KMS-11 (cell line): ENCODE data around the gene TAF10.

Source experiments
- H2AFZ ChIP-seq: fragments of 200-600 bp; sonication (generic); 2 replicates; pipeline ENCODE4 v1.6.1; 2016; ENCODE audit warnings: antibody characterized with exemption, mixed run types, low read depth
- H3K27ac ChIP-seq: fragments of 200-600 bp; sonication (generic); 2 replicates; pipeline ENCODE4 v1.6.1; 2016; ENCODE audit warnings: mild to moderate bottlenecking, mixed run types
- H3K27me3 ChIP-seq: fragments of 200-600 bp; sonication (generic); 2 replicates; pipeline ENCODE4 v1.6.1; 2017; ENCODE audit warnings: mild to moderate bottlenecking, low read depth, mixed run types, moderate library complexity; ENCODE audit not compliant: insufficient read depth
- H3K36me3 ChIP-seq: fragments of 200-600 bp; sonication (generic); 2 replicates; pipeline ENCODE4 v1.6.1; 2017; ENCODE audit warnings: mild to moderate bottlenecking, mixed run types; ENCODE audit not compliant: insufficient read depth
- H3K4me1 ChIP-seq: fragments of 200-600 bp; sonication (generic); 2 replicates; pipeline ENCODE4 v1.6.1; 2016; ENCODE audit warnings: mild to moderate bottlenecking, low read depth, mixed run types; ENCODE audit not compliant: poor library complexity, severe bottlenecking
- H3K4me2 ChIP-seq: fragments of 200-600 bp; sonication (generic); 2 replicates; pipeline ENCODE4 v1.7.0; 2016; ENCODE audit warnings: mild to moderate bottlenecking, mixed run types
- H3K4me3 ChIP-seq: fragments of 200-600 bp; sonication (generic); IDR thresholded peaks from 2 replicates; pipeline ENCODE4 v1.6.1; 2017; ENCODE audit warnings: low read depth, low read length, mixed read lengths; ENCODE audit not compliant: insufficient read depth
- H3K79me2 ChIP-seq: fragments of 200-600 bp; sonication (generic); 2 replicates; pipeline ENCODE4 v1.6.1; 2016; ENCODE audit warnings: low read depth, mixed run types; ENCODE audit not compliant: insufficient read depth
- H3K9ac ChIP-seq: fragments of 200-600 bp; sonication (generic); 2 replicates; pipeline ENCODE4 v1.6.1; 2016; ENCODE audit warnings: mild to moderate bottlenecking, mixed run types
- H4K20me1 ChIP-seq: fragments of 200-600 bp; sonication (generic); 2 replicates; pipeline ENCODE4 v1.6.1; 2016; ENCODE audit warnings: mild to moderate bottlenecking, mixed run types; ENCODE audit not compliant: insufficient read depth
- CTCF ChIP-seq: fragments of 200-600 bp; sonication (generic); conservative IDR thresholded peaks from 2 replicates; pipeline ENCODE4 v1.6.1; 2017; ENCODE audit warnings: low read depth, mild to moderate bottlenecking, antibody characterized with exemption, low read length, moderate library complexity, mixed read lengths

Gene TAF10

DNA sequence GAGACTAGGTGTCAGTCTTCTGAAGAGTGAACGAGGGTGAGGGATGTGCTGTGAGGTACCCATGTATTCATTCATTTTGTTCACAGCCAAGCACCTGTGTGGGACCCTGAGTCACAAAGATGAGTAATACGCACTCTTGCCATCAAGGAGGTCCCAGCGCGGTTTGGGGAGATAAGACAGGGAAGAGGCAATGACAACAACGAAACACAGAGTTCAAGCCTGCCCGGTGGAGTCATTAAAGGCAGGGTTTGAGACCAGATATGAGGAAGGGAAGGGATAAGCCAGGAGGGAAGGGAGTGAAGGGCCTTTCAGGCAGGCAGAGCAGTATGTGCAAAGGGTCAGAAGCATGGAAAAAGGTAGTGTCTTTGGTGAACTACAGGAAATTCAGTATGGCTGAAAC, 39.0 kb upstream of the TAF10 start:
- Histone ChIP-seq H3K36me3 (no peaks in the 10 kb centered on the region), H3K4me2 (no peak overlapping the region), H3K9ac (no peak overlapping the region), H3K79me2 (no peaks in the 10 kb centered on the region), H4K20me1 (no peaks in the 10 kb centered on the region), H2AFZ (no peak overlapping the region), H3K4me3 (no peak overlapping the region), H3K27ac (no peak overlapping the region), H3K4me1 (no peaks in the 10 kb centered on the region), H3K27me3 (no peaks in the 10 kb centered on the region)
- TF ChIP-seq CTCF: no peak

DNA sequence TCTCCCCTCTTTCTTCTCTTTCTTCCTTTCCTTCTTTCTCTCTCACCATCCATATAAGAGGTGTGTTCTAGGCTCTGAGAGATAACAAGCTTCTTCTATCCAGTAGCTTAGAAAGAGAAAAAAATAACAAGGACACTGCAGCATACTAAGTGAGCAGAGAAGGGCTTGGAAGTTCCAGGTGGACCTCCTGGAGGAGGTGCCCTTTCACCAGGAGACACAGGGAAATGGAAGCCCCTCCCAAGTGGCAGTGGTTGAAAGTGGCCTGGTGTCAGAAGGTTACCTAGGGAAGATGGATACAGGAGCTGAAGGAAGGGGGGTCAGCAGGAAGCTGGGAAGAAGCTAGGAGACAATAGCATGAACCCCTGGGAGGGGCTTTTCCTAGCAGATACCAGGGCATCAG, 38.1 kb upstream of the TAF10 start:
- Histone ChIP-seq H3K27me3 (no peaks in the 10 kb centered on the region), H3K4me1 (no peaks in the 10 kb centered on the region), H3K9ac (no peak overlapping the region), H4K20me1 (no peaks in the 10 kb centered on the region), H3K4me3 (no peak overlapping the region), H3K79me2 (no peaks in the 10 kb centered on the region), H3K4me2 (no peak overlapping the region), H3K27ac (no peak overlapping the region), H2AFZ (no peak overlapping the region), H3K36me3 (no peaks in the 10 kb centered on the region)
- TF ChIP-seq CTCF: no peak

DNA sequence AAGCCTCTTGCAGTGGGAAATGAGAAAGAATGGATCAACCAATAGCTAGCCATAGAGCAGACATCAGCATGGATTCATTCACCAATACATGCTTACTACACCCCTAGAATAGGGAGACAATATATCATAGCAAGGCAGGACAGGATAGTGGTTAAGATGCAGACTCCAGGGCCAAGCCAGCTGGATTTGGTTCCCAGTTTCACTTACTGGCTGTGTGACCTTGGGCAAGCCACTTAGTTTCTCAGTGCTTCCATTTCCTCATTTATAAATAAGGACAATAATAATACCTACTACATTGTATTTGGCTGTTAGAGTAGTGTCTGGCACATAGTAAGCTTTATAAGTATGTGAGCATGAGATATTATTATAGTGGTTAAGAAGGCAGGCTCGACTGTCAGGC, 36.5 kb upstream of the TAF10 start:
- TF ChIP-seq CTCF: no peak
- Histone ChIP-seq H3K4me3 (no peak overlapping the region), H2AFZ (no peak overlapping the region), H3K79me2 (no peaks in the 10 kb centered on the region), H3K9ac (no peak overlapping the region), H3K27ac (no peak overlapping the region), H3K36me3 (no peaks in the 10 kb centered on the region), H3K4me1 (no peaks in the 10 kb centered on the region), H3K27me3 (no peaks in the 10 kb centered on the region), H4K20me1 (no peaks in the 10 kb centered on the region), H3K4me2 (no peak overlapping the region)

DNA sequence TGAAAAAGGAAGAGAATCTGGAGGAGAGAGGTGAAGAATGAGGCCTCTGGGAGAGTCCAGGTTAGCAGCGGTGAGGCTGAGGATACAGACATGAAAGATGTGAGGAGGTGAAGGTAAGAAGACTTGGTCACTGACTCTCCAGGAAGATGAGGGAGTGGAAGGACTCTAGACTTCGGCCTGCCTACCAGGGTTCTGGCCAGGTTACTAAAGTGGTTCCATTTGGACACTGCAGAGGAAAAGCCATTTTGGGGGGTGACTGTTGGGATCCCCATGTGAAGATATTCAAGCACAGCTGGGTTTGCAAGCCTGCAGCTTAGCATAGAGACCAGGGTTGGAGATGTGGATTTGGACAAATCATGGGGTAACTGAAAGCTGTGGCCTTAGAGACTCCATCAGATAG, 35.8 kb upstream of the TAF10 start:
- H3K36me3 ChIP-seq: no peaks in the 10 kb centered on the region
- H3K4me3 ChIP-seq: no peak overlapping the region
- H3K27me3 ChIP-seq: no peaks in the 10 kb centered on the region
- H3K9ac ChIP-seq: no peak overlapping the region
- H3K79me2 ChIP-seq: no peaks in the 10 kb centered on the region
- TF ChIP-seq CTCF: no peak
- H4K20me1 ChIP-seq: no peaks in the 10 kb centered on the region
- H3K4me1 ChIP-seq: no peaks in the 10 kb centered on the region
- no peak overlapping the region for H3K27ac ChIP-seq
- no peak overlapping the region for H2AFZ ChIP-seq
- H3K4me2 ChIP-seq: no peak overlapping the region
